AG04449 (cell line): Measurements from ENCODE around the gene BCAS3.

Experiments
- CTCF ChIA-PET: fragments of 350-600 bp; formaldehyde crosslinking; extraction: SDS; loops from one replicate; lab custom pipeline; 2021; ENCODE audit warnings: antibody characterized with exemption; lab: Yijun Ruan, JAX
- POLR2A ChIA-PET: fragments of 400-600, 350-600 bp; formaldehyde crosslinking; extraction: SDS; loops from one replicate; lab custom pipeline; 2020; ENCODE audit warnings: antibody characterized with exemption, inconsistent platforms; lab: Yijun Ruan, JAX
- DNase-seq: peaks from one replicate; pipeline ENCODE4 v3.0.0-alpha.2; 2010; ENCODE audit warnings: low read depth, low spot score
- H3K4me3 ChIP-seq: 2 replicates; pipeline ENCODE4 v1.5.1; 2011; ENCODE audit warnings: low read depth, mild to moderate bottlenecking, control low read depth, low read length
- TF ChIP-seq, protein P1 (sequence below): IDR thresholded peaks from one replicate; pipeline ENCODE4 v1.5.1; 2011; ENCODE audit warnings: mild to moderate bottlenecking, moderate library complexity, low read length, control low read depth, inconsistent platforms; ENCODE audit not compliant: insufficient read depth; ENCODE audit errors: missing control alignments

The BCAS3 gene

DNA sequence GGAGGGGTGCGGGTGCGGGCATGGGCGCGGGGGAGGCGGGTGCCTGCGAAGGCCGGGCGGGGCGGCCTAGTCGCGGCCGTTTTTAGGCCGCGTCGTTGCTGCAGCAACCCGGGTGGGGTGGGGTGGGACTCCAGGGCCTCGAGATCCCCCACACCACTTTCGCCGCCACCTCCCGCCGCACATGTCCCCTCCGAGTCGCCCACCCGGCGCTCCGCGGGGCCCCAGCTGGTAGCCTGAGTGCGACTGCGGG lies 733.3 kb downstream of the BCAS3 start:
- POLR2A ChIA-PET: no interaction called here
- CTCF ChIA-PET: interaction anchor here (0.7 to 12.5 kb wide), 12 partner anchors 10 to 665 kb away, joined by 3 to 241 read pairs (median 16); no protein-coding TSS in a partner anchor
- DNase-seq: no peak
- TF ChIP-seq, protein P1, sequence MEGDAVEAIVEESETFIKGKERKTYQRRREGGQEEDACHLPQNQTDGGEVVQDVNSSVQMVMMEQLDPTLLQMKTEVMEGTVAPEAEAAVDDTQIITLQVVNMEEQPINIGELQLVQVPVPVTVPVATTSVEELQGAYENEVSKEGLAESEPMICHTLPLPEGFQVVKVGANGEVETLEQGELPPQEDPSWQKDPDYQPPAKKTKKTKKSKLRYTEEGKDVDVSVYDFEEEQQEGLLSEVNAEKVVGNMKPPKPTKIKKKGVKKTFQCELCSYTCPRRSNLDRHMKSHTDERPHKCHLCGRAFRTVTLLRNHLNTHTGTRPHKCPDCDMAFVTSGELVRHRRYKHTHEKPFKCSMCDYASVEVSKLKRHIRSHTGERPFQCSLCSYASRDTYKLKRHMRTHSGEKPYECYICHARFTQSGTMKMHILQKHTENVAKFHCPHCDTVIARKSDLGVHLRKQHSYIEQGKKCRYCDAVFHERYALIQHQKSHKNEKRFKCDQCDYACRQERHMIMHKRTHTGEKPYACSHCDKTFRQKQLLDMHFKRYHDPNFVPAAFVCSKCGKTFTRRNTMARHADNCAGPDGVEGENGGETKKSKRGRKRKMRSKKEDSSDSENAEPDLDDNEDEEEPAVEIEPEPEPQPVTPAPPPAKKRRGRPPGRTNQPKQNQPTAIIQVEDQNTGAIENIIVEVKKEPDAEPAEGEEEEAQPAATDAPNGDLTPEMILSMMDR: no peak
- no peak overlapping the region for H3K4me3 ChIP-seq

DNA sequence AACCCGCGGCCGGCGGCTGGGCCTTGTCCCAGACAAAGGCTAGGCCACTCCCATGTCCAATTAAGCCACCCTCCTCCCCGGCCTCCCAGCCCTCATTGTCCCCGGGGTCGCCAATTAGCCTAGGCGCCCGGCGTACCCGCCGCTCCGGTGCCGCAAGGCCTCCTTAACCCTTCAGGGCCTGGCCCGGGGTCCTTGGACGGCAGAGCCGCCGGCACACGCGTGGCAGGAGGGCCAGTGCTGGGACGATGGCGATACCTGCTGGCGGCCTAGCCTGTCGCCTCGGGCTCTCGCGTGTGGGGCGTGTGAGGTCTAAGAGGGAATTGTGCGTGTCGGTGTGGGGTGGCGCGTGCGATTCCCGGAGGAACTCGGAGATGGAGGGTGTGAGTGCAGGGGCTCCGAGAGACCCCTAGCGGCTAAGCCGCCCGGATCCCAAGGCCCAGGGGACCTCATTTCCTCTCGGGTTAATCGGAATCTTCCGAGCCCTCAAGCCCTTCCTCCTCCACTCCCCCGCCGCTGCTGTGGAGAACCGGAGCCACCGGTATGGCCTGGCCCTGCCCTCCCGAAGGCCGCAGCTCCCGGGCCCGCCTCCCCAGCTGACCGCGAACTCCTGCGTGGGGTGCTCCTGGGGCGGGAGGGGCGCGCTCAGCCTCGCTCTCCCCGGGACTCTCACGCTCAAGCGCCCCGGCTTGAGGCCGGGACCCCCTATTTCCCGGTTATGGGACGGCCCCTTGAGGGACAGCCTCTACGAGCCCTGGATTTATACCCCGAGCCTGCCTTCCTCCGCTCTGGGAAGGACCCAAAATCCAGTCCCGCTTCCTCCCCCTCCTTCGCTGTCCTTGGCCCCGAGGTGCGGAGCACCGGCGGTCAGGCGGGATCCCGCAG lies 733.9 kb downstream of the BCAS3 start:
- peak overlapping the region; percentile 60 for H3K4me3 ChIP-seq
- DNase-seq: no peak
- ChIA-PET CTCF (interaction anchor here (0.6 to 12.5 kb wide), 63 partner anchors 9 to 705 kb away, joined by 3 to 241 read pairs (median 4); partner anchors contain the start of gene TBX2), POLR2A (interaction anchor here (1.2 to 1.3 kb wide), 2 partner anchors 10 to 423 kb away, joined by 3 to 6 read pairs; no protein-coding TSS in a partner anchor)
- TF ChIP-seq, protein P1: no peak

DNA sequence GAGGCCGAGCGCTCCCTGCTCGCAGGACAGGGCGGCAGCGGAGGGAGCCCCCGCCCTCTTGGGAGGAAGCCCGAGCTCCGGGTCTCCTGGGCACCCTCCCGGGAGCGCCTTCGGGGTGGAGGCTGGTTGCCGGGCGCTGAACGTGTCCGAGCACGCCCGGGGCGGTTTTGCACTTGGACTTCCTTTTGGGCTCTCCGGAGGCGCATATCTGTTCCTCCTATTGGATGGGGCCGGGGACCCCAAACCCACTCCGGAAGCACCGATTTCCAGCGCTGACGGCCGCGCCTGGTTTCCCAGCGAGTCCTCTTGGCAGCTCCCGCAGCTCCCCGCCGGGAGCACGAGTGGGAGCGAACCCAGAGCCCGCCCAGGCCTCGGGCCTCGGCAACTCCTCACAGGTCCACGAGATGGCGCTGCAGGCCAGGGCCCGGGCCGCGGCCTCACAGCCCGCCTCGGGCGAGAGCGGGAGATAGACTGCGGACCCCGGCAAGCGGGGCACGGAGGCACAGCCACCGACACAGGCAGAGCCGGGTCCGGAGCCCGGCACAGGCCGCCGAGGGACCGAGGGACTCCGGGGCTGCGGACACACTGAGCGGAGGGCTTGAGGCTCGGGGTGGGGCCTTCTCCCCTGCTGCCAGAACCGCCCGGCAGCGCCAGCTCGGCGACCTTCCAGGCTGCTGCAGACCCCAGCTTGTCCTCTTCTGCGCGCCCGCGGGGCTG lies 734.6 kb downstream of the BCAS3 start:
- CTCF ChIA-PET: interaction anchor here (0.6 to 12.5 kb wide), 67 partner anchors 8 to 706 kb away, joined by 3 to 241 read pairs (median 4); partner anchors contain the start of gene TBX2
- H3K4me3 ChIP-seq: peak overlapping the region; percentile 60
- TF ChIP-seq, protein P1: peak; percentile 95
- POLR2A ChIA-PET: interaction anchor here (1.2 to 1.3 kb wide), 2 partner anchors 11 to 422 kb away, joined by 3 to 6 read pairs; no protein-coding TSS in a partner anchor
- no peak for DNase-seq

DNA sequence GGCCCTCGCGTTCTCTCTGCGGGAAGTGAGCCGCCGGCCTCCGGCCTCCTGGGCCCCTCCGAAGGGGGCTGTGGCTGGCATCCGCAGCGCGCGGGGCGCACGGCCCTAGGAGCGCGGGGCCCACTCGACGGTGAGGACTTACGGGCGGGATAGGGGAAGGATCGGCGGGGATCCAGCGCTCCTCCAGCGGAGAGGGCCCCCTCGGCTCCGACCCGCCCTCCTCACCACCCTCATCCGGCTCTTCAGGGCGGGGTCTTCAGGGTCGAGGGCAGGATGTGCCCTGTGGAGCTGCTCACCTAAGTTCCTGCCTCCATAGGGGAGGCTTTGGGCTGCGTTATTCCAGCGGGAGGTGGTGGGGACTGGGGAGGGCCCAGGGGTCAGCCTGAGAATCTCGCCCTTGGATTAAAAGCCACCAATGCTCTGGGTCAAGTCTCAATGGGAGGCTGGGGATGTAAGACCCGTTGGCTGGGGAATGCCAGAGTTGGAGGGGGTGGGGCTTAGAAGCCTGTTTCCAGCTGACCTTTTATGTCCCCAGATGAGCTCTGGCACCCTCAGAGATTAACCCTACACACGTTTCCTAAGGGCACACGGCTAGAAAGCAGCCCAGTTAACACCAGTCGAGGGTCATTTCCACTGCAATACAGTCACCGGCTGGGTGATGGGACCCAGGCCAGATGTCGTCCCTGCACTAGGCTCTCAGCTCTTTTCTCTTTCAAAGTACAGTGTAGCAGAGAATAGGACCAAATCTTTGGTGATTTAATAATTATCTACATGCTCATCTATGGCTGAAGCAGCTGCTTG lies 735.4 kb downstream of the BCAS3 start:
- CTCF ChIA-PET: interaction anchor here (0.7 to 12.5 kb wide), 50 partner anchors 12 to 707 kb away, joined by 3 to 241 read pairs (median 4); partner anchors contain the start of gene TBX2
- H3K4me3 ChIP-seq: peak overlapping the region; percentile 60
- TF ChIP-seq, protein P1: no peak
- DNase-seq: no peak
- POLR2A ChIA-PET: interaction anchor here (1.2 to 1.3 kb wide), 2 partner anchors 12 to 421 kb away, joined by 3 to 6 read pairs; no protein-coding TSS in a partner anchor

DNA sequence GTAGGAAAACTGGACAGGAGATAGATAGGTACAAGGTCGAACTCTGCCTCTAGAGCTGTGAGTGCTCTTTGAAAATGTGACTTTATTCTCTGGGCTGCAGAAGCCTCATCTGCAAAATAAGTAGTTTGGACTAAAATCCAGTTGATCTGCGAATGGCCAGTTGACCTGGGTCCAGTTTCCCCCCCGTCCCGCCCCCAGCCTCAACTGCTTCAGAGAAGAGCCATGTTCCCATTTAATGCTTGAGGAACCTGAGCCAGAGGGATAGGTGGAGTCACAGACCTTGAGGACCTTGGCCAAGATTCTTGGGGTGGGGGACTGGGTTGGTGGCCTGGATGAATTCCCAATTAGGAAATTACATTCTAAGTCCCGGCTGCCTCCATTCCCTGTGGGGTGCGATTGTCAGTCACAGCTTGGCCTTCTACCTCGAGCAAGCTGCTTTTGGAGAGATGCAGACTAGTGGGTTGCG lies 736.0 kb downstream of the BCAS3 start:
- no peak overlapping the region for H3K4me3 ChIP-seq
- no peak for DNase-seq
- POLR2A ChIA-PET: no interaction called here
- TF ChIP-seq, protein P1: no peak
- CTCF ChIA-PET: interaction anchor here (0.7 to 12.5 kb wide), 22 partner anchors 13 to 696 kb away, joined by 3 to 241 read pairs (median 9); partner anchors contain the start of gene TBX2
